Adrenal gland (tissue), 12 donors: Measurements from ENCODE around the gene SH3PXD2B. TPM values are rescaled to one million over a fixed set of nuclear protein-coding genes. Genes with fewer than 3 reads are reported as not detected.

Source experiments
- DNase-seq, 7 donors: peaks; one replicate each; pipeline ENCODE4 v3.0.0-alpha.2; 2019 to 2020
- H3K27ac ChIP-seq, 5 donors: fragments of 200-600 bp; sonication (generic) in 4 of 5; 1 replicate in 3 of 5; 2 replicates in 2 of 5; pipeline versions ENCODE4 v1.5.1 to v1.8.0; 2016 to 2020; ENCODE audit warnings: mild to moderate bottlenecking in 1 of 5
- H3K27me3 ChIP-seq: fragments of 200-600 bp; 2 replicates; pipeline ENCODE4 v1.8.0; 2021
- H3K36me3 ChIP-seq, 2 donors: fragments of 200-600 bp; replicated peaks in 1 of 2; 1 replicate in 1 of 2; 2 replicates in 1 of 2; pipeline versions ENCODE4 v1.5.1 to v1.8.0; 2018 to 2022
- H3K4me1 ChIP-seq, 2 donors: fragments of 200-600 bp; replicated peaks in 1 of 2; 1 replicate in 1 of 2; 2 replicates in 1 of 2; pipeline versions ENCODE4 v1.5.1 to v1.8.0; 2018 to 2021
- H3K4me3 ChIP-seq, 4 donors: fragments of 200-600 bp; sonication (generic) in 3 of 4; one replicate each; pipeline ENCODE4 v1.5.1; 2016 to 2018
- H3K9me3 ChIP-seq, 3 donors: fragments of 200-600 bp; sonication (generic) in 1 of 3; replicated peaks in 1 of 3; 1 replicate in 2 of 3; 2 replicates in 1 of 3; pipeline versions ENCODE4 v1.5.1 to v1.8.0; 2016 to 2021
- POLR2A ChIP-seq, 2 donors: fragments of 450-650 bp; IDR thresholded peaks; one replicate each; pipeline ENCODE4 v1.6.1; 2017; ENCODE audit warnings: antibody characterized with exemption in 2 of 2, mild to moderate bottlenecking in 2 of 2, moderate library complexity in 1 of 2
- WGBS, 4 donors: extraction: QIAGEN DNeasy Blood & Tissue Kit in 2 of 4; methylation state at CpG; one replicate each; pipeline versions ENCODE4 v1.1.5 to v1.1.7; 2013 to 2017; 5-methylcytosine and 5-hydroxymethylcytosine counted together
- intact Hi-C, 2 donors: fragments of 100-400 bp; cut with DNase I; formaldehyde crosslinking; loops; one replicate each; pipeline versions ENCODE4 v1.14.1 to v1.15.0; 2022 to 2023
- polyA plus RNA-seq, 3 donors: library from polyadenylated mRNA; stranded (reverse); fragments of 200-250 nt in 2 of 3; fragments of 350-450 nt in 1 of 3; fragmentation: Illumina TruSeq in 1 of 3; extraction: RNeasy Lipid Tissue Mini Kit (QIAGEN cat#74804) in 1 of 3; gene quantifications; one replicate each; pipeline ENCODE4 v1.2.3, GENCODE V29; 2013 to 2014
- total RNA-seq, 9 donors: library from RNA; depleted of rRNA in 4 of 9; stranded (reverse); fragments of >200 nt in 4 of 9; fragments of 120-200 nt in 1 of 9; fragmentation: NEBNext Ultra II Directional in 1 of 9; extraction: Animal tissue kit (Norgen Biotek cat#: 25700) in 1 of 9; gene quantifications; one replicate each; pipeline versions ENCODE4 v1.1.0 to v1.2.4, GENCODE V29; 2013 to 2023
- TF ChIP-seq, protein P1 (sequence below), 6 experiments: fragments of 450-650 bp in 4 of 6; fragments of 200-600 bp in 2 of 6; sonication (generic) in 1 of 6; IDR thresholded peaks; 1 replicate in 5 of 6; 2 replicates in 1 of 6; pipeline versions ENCODE4 v1.5.1 to v1.8.0; 2016 to 2021; ENCODE audit warnings: antibody characterized with exemption in 6 of 6, mild to moderate bottlenecking in 2 of 6, moderate library complexity in 1 of 6
- donor health status: healthy with polysubstance abuse.
- donor health status: Bipolar disorder and iron deficiency.
- donor health status: DM: yes; HTN: yes; CAD: no.
- donor health status: DM: no; HTN: no; CAD: no.
- donor health status: DM: no; HTN: no; CAD: no.
- donor health status: DM: yes; HTN: yes; CAD: no.

The SH3PXD2B gene
- total and polyA plus RNA-seq, 12 donors, result 15.2 to 111 (median 51.5) TPM

DNA sequence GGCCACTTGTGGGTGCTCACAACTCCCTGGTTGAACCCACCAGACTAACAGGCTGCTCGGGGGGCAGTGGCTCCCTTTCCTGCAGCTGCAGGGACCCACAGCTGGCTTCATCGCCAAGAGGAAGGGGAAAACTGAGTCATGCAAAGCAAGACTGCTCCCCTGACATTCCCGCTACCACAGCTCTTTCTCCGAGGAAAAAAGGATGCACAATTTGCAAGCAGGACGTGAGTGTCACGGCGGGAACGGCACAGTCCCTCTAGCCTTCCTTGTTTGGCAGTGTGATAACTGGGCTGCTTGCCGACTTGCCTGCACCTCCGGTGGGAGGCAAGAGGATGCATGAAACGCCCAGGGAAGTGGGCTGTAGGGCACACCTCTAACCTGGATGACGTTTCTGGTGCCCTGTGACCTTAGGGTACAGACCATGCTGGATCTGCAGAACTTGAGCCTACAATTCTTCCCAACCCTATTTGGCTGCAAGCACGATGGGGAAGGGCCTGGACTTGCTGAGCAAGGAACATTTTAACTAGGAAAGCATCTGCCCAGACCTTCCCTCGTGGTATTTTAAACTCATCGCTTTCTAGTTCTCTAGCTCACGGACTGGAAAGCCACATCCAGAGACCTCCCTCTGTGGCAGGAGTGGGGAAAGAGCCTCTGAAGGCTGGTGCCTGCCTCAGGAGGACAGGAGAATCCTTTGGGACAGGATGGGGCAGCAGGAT, 7.8 kb downstream of the SH3PXD2B start:
- no peak for TF ChIP-seq POLR2A (IDR thresholded peaks at IDR 0.05)
- TF ChIP-seq, protein P1, sequence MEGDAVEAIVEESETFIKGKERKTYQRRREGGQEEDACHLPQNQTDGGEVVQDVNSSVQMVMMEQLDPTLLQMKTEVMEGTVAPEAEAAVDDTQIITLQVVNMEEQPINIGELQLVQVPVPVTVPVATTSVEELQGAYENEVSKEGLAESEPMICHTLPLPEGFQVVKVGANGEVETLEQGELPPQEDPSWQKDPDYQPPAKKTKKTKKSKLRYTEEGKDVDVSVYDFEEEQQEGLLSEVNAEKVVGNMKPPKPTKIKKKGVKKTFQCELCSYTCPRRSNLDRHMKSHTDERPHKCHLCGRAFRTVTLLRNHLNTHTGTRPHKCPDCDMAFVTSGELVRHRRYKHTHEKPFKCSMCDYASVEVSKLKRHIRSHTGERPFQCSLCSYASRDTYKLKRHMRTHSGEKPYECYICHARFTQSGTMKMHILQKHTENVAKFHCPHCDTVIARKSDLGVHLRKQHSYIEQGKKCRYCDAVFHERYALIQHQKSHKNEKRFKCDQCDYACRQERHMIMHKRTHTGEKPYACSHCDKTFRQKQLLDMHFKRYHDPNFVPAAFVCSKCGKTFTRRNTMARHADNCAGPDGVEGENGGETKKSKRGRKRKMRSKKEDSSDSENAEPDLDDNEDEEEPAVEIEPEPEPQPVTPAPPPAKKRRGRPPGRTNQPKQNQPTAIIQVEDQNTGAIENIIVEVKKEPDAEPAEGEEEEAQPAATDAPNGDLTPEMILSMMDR (IDR thresholded peaks at IDR 0.05), result no peak
- peak in 6 of 7 donors; percentile 38 to 65 (median 44) for DNase-seq
- Histone ChIP-seq H3K9me3 (no peaks in the 10 kb centered on the region), H3K36me3 (no peaks in the 10 kb centered on the region), H3K27me3 (no peaks in the 10 kb centered on the region), H3K27ac (peak overlapping the region in 3 of 5 donors; percentile 31 to 94 (median 92)), H3K4me1 (peaks cover 56 to 93% of the 10 kb centered on the region in 2 donors), H3K4me3 (no peak overlapping the region)
- intact Hi-C loops, result no loop called here
- WGBS, 4 donors, result 55 to 61% (median 58%) methylated on average over 15 to 16 of the region's 16 CpGs

- TF ChIP-seq, protein P1 (IDR thresholded peaks at IDR 0.05), result no peak
- TF ChIP-seq POLR2A (IDR thresholded peaks at IDR 0.05), result no peak
- 79 to 88% (median 85%) methylated on average over 8 to 10 of the region's 10 CpGs for WGBS, 4 donors
- intact Hi-C loops, result no loop called here
- H3K27ac ChIP-seq, result peak overlapping the region in 2 of 5 donors; percentile 92 to 94
- DNase-seq, result peak in 5 of 7 donors; percentile 35 to 65 (median 47)
- no peaks in the 10 kb centered on the region for H3K27me3 ChIP-seq
- no peaks in the 10 kb centered on the region for H3K9me3 ChIP-seq
- H3K36me3 ChIP-seq, result no peaks in the 10 kb centered on the region
- H3K4me1 ChIP-seq, result peaks cover 53 to 93% of the 10 kb centered on the region in 2 donors
- no peak overlapping the region for H3K4me3 ChIP-seq
These were observed 8.5 kb downstream of the SH3PXD2B start for GRCh38 chr5:172445866-172446265.

DNA sequence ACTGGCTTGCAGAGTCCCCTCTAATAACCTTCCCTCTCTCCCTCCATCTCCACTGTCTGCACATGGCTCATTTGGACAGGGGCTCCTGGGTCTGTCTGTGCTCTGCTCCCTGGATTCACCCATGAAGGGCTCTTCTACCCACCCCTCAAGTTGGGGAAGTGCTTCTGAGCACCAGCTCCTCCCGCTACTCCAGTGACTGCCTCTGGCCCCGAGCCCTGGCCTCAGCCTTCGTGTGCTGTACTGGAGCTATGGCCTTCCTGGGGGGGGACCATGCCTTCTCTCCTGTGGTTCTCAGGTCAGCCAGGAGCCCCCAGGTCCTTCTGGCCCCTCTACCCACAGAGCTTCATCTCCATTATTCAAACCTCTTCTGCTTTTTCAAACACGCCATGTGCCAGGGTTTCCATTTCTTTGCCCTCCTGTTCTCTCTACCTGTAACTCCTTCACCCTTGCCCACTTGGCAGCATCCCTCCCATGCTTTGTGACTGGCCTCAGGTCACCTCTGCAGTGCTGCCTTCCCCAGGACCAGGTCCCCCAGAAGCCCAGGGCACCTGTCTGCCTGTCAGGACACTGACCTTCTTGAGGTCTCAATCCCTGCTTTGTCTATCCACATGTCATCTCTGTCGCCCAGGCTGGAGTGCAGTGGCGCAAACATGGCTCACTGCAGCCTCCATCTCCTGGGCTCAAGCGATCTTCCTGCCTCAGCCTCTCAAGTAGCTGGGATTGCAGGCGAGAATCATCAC, 9.5 kb downstream of the SH3PXD2B start:
- intact Hi-C loops, result no loop called here
- Histone ChIP-seq H3K27ac (peak overlapping the region; percentile 70 to 94 (median 94)), H3K9me3 (no peaks in the 10 kb centered on the region), H3K27me3 (no peaks in the 10 kb centered on the region), H3K4me3 (no peak overlapping the region), H3K36me3 (no peaks in the 10 kb centered on the region), H3K4me1 (peaks cover 53 to 94% of the 10 kb centered on the region in 2 donors)
- 67 to 72% (median 70%) methylated on average over 6 to 8 of the region's 8 CpGs for WGBS, 4 donors
- no peak for TF ChIP-seq POLR2A (IDR thresholded peaks at IDR 0.05)
- TF ChIP-seq, protein P1 (IDR thresholded peaks at IDR 0.05), result no peak
- peak in 4 of 7 donors; percentile 43 to 59 (median 52) for DNase-seq

DNA sequence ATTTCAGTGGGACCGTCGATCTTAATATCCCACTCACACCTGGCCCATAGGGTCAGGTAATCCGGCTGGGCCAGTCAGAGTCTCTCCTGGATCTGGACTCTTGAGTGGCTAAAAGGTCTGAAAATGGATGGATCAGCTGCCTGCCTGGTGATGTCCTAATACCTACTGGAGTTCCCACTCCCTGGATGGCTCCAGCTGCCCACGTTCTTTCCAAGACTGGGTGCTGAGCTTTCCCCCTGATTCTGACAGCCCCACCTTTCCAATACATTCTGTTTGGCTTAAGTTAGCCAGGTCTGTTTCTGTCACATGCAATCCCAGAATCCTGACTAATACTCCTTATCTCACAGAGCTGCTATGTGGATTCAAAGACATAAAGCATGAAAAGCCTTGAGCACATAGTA, 10.2 kb downstream of the SH3PXD2B start:
- H3K9me3 ChIP-seq, result no peaks in the 10 kb centered on the region
- H3K36me3 ChIP-seq, result no peaks in the 10 kb centered on the region
- H3K27ac ChIP-seq, result peak overlapping the region; percentile 70 to 94 (median 94)
- DNase-seq, result peak in 6 of 7 donors; percentile 48 to 70 (median 59)
- H3K4me1 ChIP-seq, result peaks cover 52 to 89% of the 10 kb centered on the region in 2 donors
- WGBS, 4 donors, result 79 to 90% (median 83%) methylated on average over 4 of the region's 4 CpGs
- no peaks in the 10 kb centered on the region for H3K27me3 ChIP-seq
- TF ChIP-seq, protein P1 (IDR thresholded peaks at IDR 0.05), result no peak
- TF ChIP-seq POLR2A (IDR thresholded peaks at IDR 0.05), result peak in 1 of 2 donors; percentile 65
- intact Hi-C loops, result no loop called here
- no peak overlapping the region for H3K4me3 ChIP-seq
